ENCODE data around the gene HHAT. TPM values are rescaled to one million over a fixed set of nuclear protein-coding genes. Genes with fewer than 3 reads are reported as not detected.

Gene HHAT
- total and polyA plus RNA-seq, 2 of the 13 experiments (the other 11 are each of a cell fraction or from before 2014, with no cell fraction given) = 2.6 to 4.9 TPM

DNA sequence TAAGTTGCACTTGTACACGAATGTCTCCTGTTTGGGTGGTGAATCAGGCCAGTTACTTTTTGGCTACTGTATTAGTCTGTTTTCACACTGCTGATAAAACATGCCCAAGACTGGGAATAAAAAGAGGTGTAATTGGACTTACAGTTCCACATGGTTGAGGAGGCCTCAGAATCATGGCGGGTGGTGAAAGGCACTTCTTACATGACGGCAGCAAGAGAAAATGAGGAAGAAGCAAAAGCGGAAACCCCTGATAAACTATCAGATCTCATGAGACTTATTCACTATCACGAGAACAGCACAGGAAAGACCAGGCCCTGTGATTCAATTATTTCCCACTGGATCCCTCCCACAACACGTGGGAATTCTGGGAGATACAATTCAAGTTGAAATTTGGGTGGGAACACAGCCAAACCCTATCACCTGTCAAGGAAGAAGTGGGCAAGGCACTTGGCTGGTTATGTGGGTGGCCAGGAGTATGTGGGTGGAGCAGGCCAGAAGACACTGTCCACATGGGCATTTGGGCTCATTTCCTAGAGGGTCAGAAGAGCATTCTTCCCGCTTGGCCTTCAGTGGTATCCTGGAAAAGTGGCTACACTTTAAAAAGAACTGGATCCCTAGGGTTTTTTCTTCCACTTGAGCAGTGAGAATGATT, 228.8 kb downstream of the HHAT start:
- H3K36me3 ChIP-seq (replicated peaks in 1 of 2; ENCODE audit: control insufficient read depth in 1 of 2, insufficient read depth in 2 of 2, low read length in 2 of 2) = no peaks in the 10 kb centered on the region
- H3K79me2 ChIP-seq (ENCODE audit: insufficient read depth, low read length) = no peaks in the 10 kb centered on the region
- H3K4me3 ChIP-seq (replicated peaks in 1 of 3; ENCODE audit: insufficient read depth in 1 of 3, low read depth in 2 of 3, low read length in 3 of 3) = no peak overlapping the region
- no peak overlapping the region for H2AFZ ChIP-seq (ENCODE audit: low read length)
- TF ChIP-seq TBX2 (CRISPR knock-in tag; IDR thresholded peaks at IDR 0.05; ENCODE audit: borderline replicate concordance) (no peak), DNMT1 (CRISPR knock-in tag; IDR thresholded peaks at IDR 0.05) (no peak), HMG20A (CRISPR knock-in tag; IDR thresholded peaks at IDR 0.05; ENCODE audit: borderline replicate concordance) (no peak), PTBP1 (IDR thresholded peaks at IDR 0.05; ENCODE audit: low read depth, low read length, poor library complexity, severe bottlenecking) (no peak), ZNF350 (CRISPR knock-in tag; IDR thresholded peaks at IDR 0.05; ENCODE audit: borderline replicate concordance, low read depth) (no peak), TARDBP (CRISPR knock-in tag; IDR thresholded peaks at IDR 0.05) (no peak), ESRRA (CRISPR knock-in tag; IDR thresholded peaks at IDR 0.05; ENCODE audit: low read depth) (no peak), ZNF264 (CRISPR knock-in tag; IDR thresholded peaks at IDR 0.05) (no peak), PHF21A (CRISPR knock-in tag; IDR thresholded peaks at IDR 0.05) (no peak), KMT2B (CRISPR knock-in tag; IDR thresholded peaks at IDR 0.05) (no peak), STAG1 (CRISPR knock-in tag; IDR thresholded peaks at IDR 0.05) (no peak), PPARG (CRISPR knock-in tag; conservative IDR thresholded peaks at IDR 0.05) (no peak), HOXD1 (CRISPR knock-in tag; IDR thresholded peaks at IDR 0.05) (no peak), PRPF4 (IDR thresholded peaks at IDR 0.05; ENCODE audit: low read depth, low read length, poor library complexity, severe bottlenecking) (no peak), ZNF605 (CRISPR knock-in tag; IDR thresholded peaks at IDR 0.05) (no peak)
- TF ChIP-seq, protein P1, sequence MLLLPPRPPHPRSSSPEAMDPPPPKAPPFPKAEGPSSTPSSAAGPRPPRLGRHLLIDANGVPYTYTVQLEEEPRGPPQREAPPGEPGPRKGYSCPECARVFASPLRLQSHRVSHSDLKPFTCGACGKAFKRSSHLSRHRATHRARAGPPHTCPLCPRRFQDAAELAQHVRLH (CRISPR knock-in tag; IDR thresholded peaks at IDR 0.05; ENCODE audit: borderline replicate concordance, low read depth) = no peak
- TF ChIP-seq, protein P2, sequence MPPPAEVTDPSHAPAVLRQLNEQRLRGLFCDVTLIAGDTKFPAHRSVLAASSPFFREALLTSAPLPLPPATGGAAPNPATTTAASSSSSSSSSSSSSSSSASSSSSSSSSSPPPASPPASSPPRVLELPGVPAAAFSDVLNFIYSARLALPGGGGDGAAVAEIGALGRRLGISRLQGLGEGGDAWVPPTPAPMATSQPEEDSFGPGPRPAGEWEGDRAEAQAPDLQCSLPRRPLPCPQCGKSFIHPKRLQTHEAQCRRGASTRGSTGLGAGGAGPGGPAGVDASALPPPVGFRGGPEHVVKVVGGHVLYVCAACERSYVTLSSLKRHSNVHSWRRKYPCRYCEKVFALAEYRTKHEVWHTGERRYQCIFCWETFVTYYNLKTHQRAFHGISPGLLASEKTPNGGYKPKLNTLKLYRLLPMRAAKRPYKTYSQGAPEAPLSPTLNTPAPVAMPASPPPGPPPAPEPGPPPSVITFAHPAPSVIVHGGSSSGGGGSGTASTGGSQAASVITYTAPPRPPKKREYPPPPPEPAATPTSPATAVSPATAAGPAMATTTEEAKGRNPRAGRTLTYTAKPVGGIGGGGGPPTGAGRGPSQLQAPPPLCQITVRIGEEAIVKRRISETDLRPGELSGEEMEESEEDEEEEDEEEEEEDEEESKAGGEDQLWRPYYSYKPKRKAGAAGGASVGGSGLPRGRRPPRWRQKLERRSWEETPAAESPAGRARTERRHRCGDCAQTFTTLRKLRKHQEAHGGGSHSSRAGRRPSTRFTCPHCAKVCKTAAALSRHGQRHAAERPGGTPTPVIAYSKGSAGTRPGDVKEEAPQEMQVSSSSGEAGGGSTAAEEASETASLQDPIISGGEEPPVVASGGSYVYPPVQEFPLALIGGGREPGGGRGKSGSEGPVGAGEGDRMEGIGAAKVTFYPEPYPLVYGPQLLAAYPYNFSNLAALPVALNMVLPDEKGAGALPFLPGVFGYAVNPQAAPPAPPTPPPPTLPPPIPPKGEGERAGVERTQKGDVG (CRISPR knock-in tag; IDR thresholded peaks at IDR 0.05; ENCODE audit: borderline replicate concordance) = no peak
- TF ChIP-seq, protein P3, sequence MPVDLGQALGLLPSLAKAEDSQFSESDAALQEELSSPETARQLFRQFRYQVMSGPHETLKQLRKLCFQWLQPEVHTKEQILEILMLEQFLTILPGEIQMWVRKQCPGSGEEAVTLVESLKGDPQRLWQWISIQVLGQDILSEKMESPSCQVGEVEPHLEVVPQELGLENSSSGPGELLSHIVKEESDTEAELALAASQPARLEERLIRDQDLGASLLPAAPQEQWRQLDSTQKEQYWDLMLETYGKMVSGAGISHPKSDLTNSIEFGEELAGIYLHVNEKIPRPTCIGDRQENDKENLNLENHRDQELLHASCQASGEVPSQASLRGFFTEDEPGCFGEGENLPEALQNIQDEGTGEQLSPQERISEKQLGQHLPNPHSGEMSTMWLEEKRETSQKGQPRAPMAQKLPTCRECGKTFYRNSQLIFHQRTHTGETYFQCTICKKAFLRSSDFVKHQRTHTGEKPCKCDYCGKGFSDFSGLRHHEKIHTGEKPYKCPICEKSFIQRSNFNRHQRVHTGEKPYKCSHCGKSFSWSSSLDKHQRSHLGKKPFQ (CRISPR knock-in tag; IDR thresholded peaks at IDR 0.05; ENCODE audit: insufficient replicate concordance) = no peak
- TF ChIP-seq, protein P4, sequence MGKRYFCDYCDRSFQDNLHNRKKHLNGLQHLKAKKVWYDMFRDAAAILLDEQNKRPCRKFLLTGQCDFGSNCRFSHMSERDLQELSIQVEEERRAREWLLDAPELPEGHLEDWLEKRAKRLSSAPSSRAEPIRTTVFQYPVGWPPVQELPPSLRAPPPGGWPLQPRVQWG (CRISPR knock-in tag; IDR thresholded peaks at IDR 0.05; ENCODE audit: borderline replicate concordance, low read depth) = no peak
- POLR2A ChIA-PET = no interaction called here
- no peaks in the 10 kb centered on the region for H3K4me1 ChIP-seq (ENCODE audit: insufficient read depth, low read length)
- H3K4me2 ChIP-seq (ENCODE audit: low read depth, low read length) = no peak overlapping the region
- H3K9me3 ChIP-seq (ENCODE audit: low read length) = no peaks in the 10 kb centered on the region
- BruUV-seq (replicated peaks) = no TSS peak
- FAIRE-seq (no peak), ATAC-seq (no peak), DNase-seq (ENCODE audit: low spot score) (no peak)
- intact Hi-C loops (cut with micrococcal nuclease; ENCODE audit: unreplicated experiment) (no loop called here), in situ Hi-C loops (cut with HindIII; ENCODE audit: extremely low pct_ligation_motif_present, low pct_unique_long_range_greater_than_20kb) (no loop called here)
- no peak overlapping the region for H3K27ac ChIP-seq (ENCODE audit: extremely low read length, insufficient read depth, low read length)
- no peaks in the 10 kb centered on the region for H4K20me1 ChIP-seq (ENCODE audit: insufficient read depth, low read length)
- no peaks in the 10 kb centered on the region for H3K27me3 ChIP-seq (ENCODE audit: control insufficient read depth in 1 of 2, insufficient read depth in 2 of 2, low read length in 2 of 2)
- WGBS (ENCODE audit: low lambda C conversion rate) = 61% methylated on average over 7 of the region's 7 CpGs
- CTCF ChIA-PET (ENCODE audit: low intra/inter-chr PET ratio, low total read pairs) = no interaction called here
- H3K9ac ChIP-seq (ENCODE audit: insufficient read depth, low read depth, low read length) = no peak overlapping the region
